Measurements from ENCODE around the gene GATB.

GATB gene

GRCh38 chr4:151760712-151761661 lies at the start of gene GATB:
TSS of gene GATB (minus strand) at chr4:151761007. CDS start at chr4:151760982, 25 bp downstream.
- FAIRE-seq: peak; percentile 42
- DNase-seq (ENCODE audit: low spot score): peak; percentile 84

GRCh38 chr4:151810476-151810875 lies 49.7 kb upstream of the GATB start:
- FAIRE-seq: no peak

GRCh38 chr4:151809716-151810115 lies 48.9 kb upstream of the GATB start:
- FAIRE-seq (no peak), DNase-seq (ENCODE audit: low spot score) (no peak)

More at GRCh38 chr4:151810476-151810875, 49.7 kb upstream of the GATB start:
- no peak for DNase-seq (ENCODE audit: low spot score)

GRCh38 chr4:151808542-151808941 lies 47.7 kb upstream of the GATB start:
- no peak for DNase-seq (ENCODE audit: low spot score)
- no peak for FAIRE-seq

GRCh38 chr4:151808120-151808529 lies 47.3 kb upstream of the GATB start:
- no peak for DNase-seq (ENCODE audit: low spot score)
- no peak for FAIRE-seq

- FAIRE-seq (no peak), DNase-seq (ENCODE audit: low spot score) (peak; percentile 32)
These were observed 46.4 kb upstream of the GATB start for GRCh38 chr4:151807220-151807619.

- DNase-seq (ENCODE audit: low spot score) (peak; percentile 81), FAIRE-seq (peak; percentile 85)
These were observed 45.7 kb upstream of the GATB start for GRCh38 chr4:151806511-151806927.

- peak; percentile 44 for DNase-seq (ENCODE audit: low spot score)
- peak; percentile 90 for FAIRE-seq
These were observed 44.0 kb upstream of the GATB start for GRCh38 chr4:151804821-151805220.

- DNase-seq (ENCODE audit: low spot score) (peak; percentile 64), FAIRE-seq (peak; percentile 83)
These were observed 43.4 kb upstream of the GATB start for GRCh38 chr4:151804086-151804630.

GRCh38 chr4:151803246-151803645 lies 42.4 kb upstream of the GATB start:
- no peak for DNase-seq (ENCODE audit: low spot score)
- FAIRE-seq: no peak

- FAIRE-seq: no peak
- DNase-seq (ENCODE audit: low spot score): no peak
These were observed 41.0 kb upstream of the GATB start for GRCh38 chr4:151801547-151802516.

- FAIRE-seq: no peak
- DNase-seq (ENCODE audit: low spot score): no peak
These were observed 38.7 kb upstream of the GATB start for GRCh38 chr4:151799417-151800012.

GRCh38 chr4:151798678-151799416 lies 38.0 kb upstream of the GATB start:
- no peak for DNase-seq (ENCODE audit: low spot score)
- no peak for FAIRE-seq

GRCh38 chr4:151797853-151798252 lies 37.0 kb upstream of the GATB start:
- DNase-seq (ENCODE audit: low spot score) (no peak), FAIRE-seq (no peak)

- no peak for FAIRE-seq
- no peak for DNase-seq (ENCODE audit: low spot score)
These were observed 36.3 kb upstream of the GATB start for GRCh38 chr4:151797131-151797530.

- no peak for FAIRE-seq
These were observed 35.3 kb upstream of the GATB start for GRCh38 chr4:151796106-151796505.

GRCh38 chr4:151792995-151793394 lies 32.2 kb upstream of the GATB start:
- DNase-seq (ENCODE audit: low spot score) (no peak), FAIRE-seq (no peak)

More at GRCh38 chr4:151796106-151796505, 35.3 kb upstream of the GATB start:
- no peak for DNase-seq (ENCODE audit: low spot score)

GRCh38 chr4:151792530-151792929 lies 31.7 kb upstream of the GATB start:
- FAIRE-seq: no peak
- DNase-seq (ENCODE audit: low spot score): no peak

GRCh38 chr4:151788021-151788420 lies 27.2 kb upstream of the GATB start:
- no peak for DNase-seq (ENCODE audit: low spot score)
- no peak for FAIRE-seq

- peak; percentile 35 for DNase-seq (ENCODE audit: low spot score)
- FAIRE-seq: peak; percentile 82
These were observed 25.3 kb upstream of the GATB start for GRCh38 chr4:151786158-151786495.
